ENCODE measurements around the gene FKBP1B.

- no peak for TF ChIP-seq RAD21 (IDR thresholded peaks at IDR 0.05; ENCODE audit: low read length)
- no peak for TF ChIP-seq SIN3A (IDR thresholded peaks at IDR 0.05; ENCODE audit: borderline replicate concordance, low read depth, low read length)
- no peak for TF ChIP-seq CTCF (IDR thresholded peaks at IDR 0.05)
- TF ChIP-seq MAX (IDR thresholded peaks at IDR 0.05; ENCODE audit: low read depth): no peak
- no peak for TF ChIP-seq EP300 (IDR thresholded peaks at IDR 0.05; ENCODE audit: borderline replicate concordance in 1 of 2, low read depth in 1 of 2, low read length in 1 of 2)
- no peak for TF ChIP-seq EZH2phosphoT487 (IDR thresholded peaks at IDR 0.05; ENCODE audit: borderline replicate concordance, low read depth)
- no peak for TF ChIP-seq SMC3 (IDR thresholded peaks at IDR 0.05; ENCODE audit: low read depth, low read length)
- no peak for TF ChIP-seq POLR2AphosphoS5 (IDR thresholded peaks at IDR 0.05; ENCODE audit: low read depth, low read length)
- TF ChIP-seq GABPA (IDR thresholded peaks at IDR 0.05; ENCODE audit: low read depth): no peak
- TF ChIP-seq RCOR1 (IDR thresholded peaks at IDR 0.05; ENCODE audit: low read length): no peak
- TF ChIP-seq TAF1 (IDR thresholded peaks at IDR 0.05; ENCODE audit: borderline replicate concordance, low read depth, low read length): no peak
Observed at GRCh38 chr2:24024996-24025663, 24.4 kb upstream of the FKBP1B start.
